ENCODE data around the gene LEF1. TPM values are rescaled to one million over a fixed set of nuclear protein-coding genes. Genes with fewer than 3 reads are reported as not detected.

LEF1 gene
- total and polyA plus RNA-seq, 2 of the 8 experiments (the other 6 are each of a cell fraction or from before 2014, with no cell fraction given) = 2.6 to 5.2 TPM

DNA sequence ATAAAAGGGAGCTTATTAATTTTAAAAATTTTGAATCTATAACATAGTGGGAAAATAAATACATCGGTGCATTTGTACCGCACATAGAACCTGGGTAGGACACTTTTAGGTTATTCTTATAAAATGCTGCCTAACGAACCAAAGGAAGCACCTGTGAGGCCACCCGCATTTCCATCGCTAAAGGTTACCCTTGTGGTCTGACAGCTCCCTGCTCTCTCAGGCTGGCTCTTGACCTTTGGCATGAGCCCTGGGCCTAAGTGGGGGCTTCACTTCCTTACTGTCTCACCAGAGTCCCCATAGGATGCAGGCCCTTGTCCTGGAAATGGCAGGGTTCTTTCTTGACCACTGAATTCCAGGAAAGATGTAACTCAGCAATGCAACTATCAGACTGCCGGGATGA is 133.0 kb downstream of the LEF1 start:
- Histone ChIP-seq H2AFZ (ENCODE audit: low read length) (no peak overlapping the region), H4K20me1 (replicated peaks in 1 of 2; ENCODE audit: control insufficient read depth in 1 of 2, insufficient read depth in 2 of 2, low read length in 2 of 2) (no peaks in the 10 kb centered on the region), H3K27ac (ENCODE audit: low read depth, low read length) (no peak overlapping the region), H2BK5ac (ENCODE audit: low read depth, low read length) (no peak overlapping the region), H3K56ac (replicated peaks; ENCODE audit: insufficient read length, low read depth, low read length) (no peak overlapping the region), H3K4me3 (ENCODE audit: extremely low read depth in 1 of 4, insufficient read depth in 2 of 4, low read depth in 3 of 4, low read length in 4 of 4) (no peak overlapping the region), H4K5ac (ENCODE audit: insufficient read length, low read depth, low read length) (no peak overlapping the region), H3K23ac (ENCODE audit: insufficient read length) (no peak overlapping the region), H2BK15ac (ENCODE audit: low read length) (no peak overlapping the region), H3K14ac (ENCODE audit: insufficient read length) (no peak overlapping the region), H2AK5ac (ENCODE audit: low read depth, low read length) (no peak overlapping the region), H3K9ac (replicated peaks in 1 of 4; ENCODE audit: extremely low read depth in 1 of 4, low read depth in 3 of 4, low read length in 3 of 4) (no peak overlapping the region), H3K23me2 (ENCODE audit: low read depth, low read length) (no peaks in the 10 kb centered on the region), H3K36me3 (ENCODE audit: control insufficient read depth in 2 of 4, insufficient read depth in 4 of 4, low read length in 3 of 4) (peaks cover 3 to 17% (median 9%) of the 10 kb centered on the region in 4 experiments; a peak in 6 of 8 replicates), H2BK12ac (ENCODE audit: low read depth, low read length) (no peak overlapping the region), H3K9me3 (ENCODE audit: insufficient read depth in 2 of 2, low read depth in 1 of 2, low read length in 1 of 2) (no peaks in the 10 kb centered on the region), H3K4me2 (ENCODE audit: insufficient read depth in 1 of 2, low read depth in 2 of 2, low read length in 2 of 2) (no peak overlapping the region), H4K8ac (ENCODE audit: extremely low read depth, insufficient read depth, low read length) (no peak overlapping the region), H4K91ac (replicated peaks; ENCODE audit: insufficient read length, low read length) (no peak overlapping the region), H3K27me3 (replicated peaks in 1 of 4; ENCODE audit: control insufficient read depth in 3 of 4, extremely low read depth in 1 of 4, insufficient read depth in 3 of 4, low read length in 3 of 4) (no peaks in the 10 kb centered on the region), H3K79me2 (ENCODE audit: control insufficient read depth in 1 of 2, insufficient read depth in 2 of 2, low read length in 2 of 2) (no peaks in the 10 kb centered on the region), H2BK120ac (replicated peaks; ENCODE audit: low read depth, low read length) (no peak overlapping the region), H3K4ac (replicated peaks; ENCODE audit: insufficient read length, low read depth, low read length) (no peak overlapping the region), H2BK20ac (ENCODE audit: low read length) (no peak overlapping the region), H3K18ac (ENCODE audit: extremely low read depth, low read length) (no peak overlapping the region), H3K4me1 (replicated peaks in 1 of 4; ENCODE audit: control insufficient read depth in 3 of 4, insufficient read depth in 4 of 4, low read length in 3 of 4) (no peaks in the 10 kb centered on the region), H3K79me1 (ENCODE audit: low read depth, low read length) (no peaks in the 10 kb centered on the region)
- no peak for FAIRE-seq
- ChIA-PET POLR2A (ENCODE audit: partially characterized antibody) (interaction anchor here (0.6 to 1.1 kb wide), 4 partner anchors 10 to 397 kb away, joined by 3 to 6 read pairs (median 3); partner anchors contain the start of gene HADH), CTCF (ENCODE audit: partially characterized antibody) (interaction anchor here (0.6 to 10.3 kb wide), 9 partner anchors 10 to 1350 kb away, joined by 3 to 119 read pairs (median 4); no protein-coding TSS in a partner anchor)
- no peak for DNase-seq (ENCODE audit: low read depth in 1 of 2, low spot score in 2 of 2)
- 93% methylated on average over 6 of the region's 6 CpGs; no CpG with 5 or more reads in 1 of the 2 experiments for WGBS, 2 experiments (ENCODE audit: extremely low coverage in 1 of 2, insufficient coverage in 1 of 2, insufficient read length in 1 of 2, insufficient replicate concordance in 2 of 2, low coverage in 1 of 2, low lambda C conversion rate in 2 of 2, missing lambda C conversion rate in 1 of 2)
- TF ChIP-seq SP1 (IDR thresholded peaks at IDR 0.05; ENCODE audit: low read depth, low read length) (no peak), NANOG (IDR thresholded peaks at IDR 0.05; ENCODE audit: insufficient read depth, low read depth, low read length, poor library complexity, severe bottlenecking) (no peak), YY1 (IDR thresholded peaks at IDR 0.05; ENCODE audit: low read depth, low read length) (no peak), NRF1 (IDR thresholded peaks at IDR 0.05; ENCODE audit: low read depth, low read length) (no peak), SRF (IDR thresholded peaks at IDR 0.05; ENCODE audit: low read depth, low read length) (no peak), GABPA (IDR thresholded peaks at IDR 0.05; ENCODE audit: borderline replicate concordance, insufficient read depth, low read length) (no peak), POLR2AphosphoS5 (IDR thresholded peaks at IDR 0.05; ENCODE audit: low read depth, low read length) (no peak), HDAC2 (IDR thresholded peaks at IDR 0.05; ENCODE audit: borderline replicate concordance in 1 of 2, low read depth in 2 of 2, low read length in 2 of 2) (no peak), RBBP5 (IDR thresholded peaks at IDR 0.05; ENCODE audit: borderline replicate concordance, low read depth, low read length) (no peak), RXRA (IDR thresholded peaks at IDR 0.05; ENCODE audit: insufficient read depth, low read depth, low read length) (no peak), SP4 (IDR thresholded peaks at IDR 0.05; ENCODE audit: low read length) (no peak)
- TF ChIP-seq, protein P1, sequence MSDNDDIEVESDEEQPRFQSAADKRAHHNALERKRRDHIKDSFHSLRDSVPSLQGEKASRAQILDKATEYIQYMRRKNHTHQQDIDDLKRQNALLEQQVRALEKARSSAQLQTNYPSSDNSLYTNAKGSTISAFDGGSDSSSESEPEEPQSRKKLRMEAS (IDR thresholded peaks at IDR 0.05) = no peak
- TF ChIP-seq, protein P2, sequence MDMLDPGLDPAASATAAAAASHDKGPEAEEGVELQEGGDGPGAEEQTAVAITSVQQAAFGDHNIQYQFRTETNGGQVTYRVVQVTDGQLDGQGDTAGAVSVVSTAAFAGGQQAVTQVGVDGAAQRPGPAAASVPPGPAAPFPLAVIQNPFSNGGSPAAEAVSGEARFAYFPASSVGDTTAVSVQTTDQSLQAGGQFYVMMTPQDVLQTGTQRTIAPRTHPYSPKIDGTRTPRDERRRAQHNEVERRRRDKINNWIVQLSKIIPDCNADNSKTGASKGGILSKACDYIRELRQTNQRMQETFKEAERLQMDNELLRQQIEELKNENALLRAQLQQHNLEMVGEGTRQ (IDR thresholded peaks at IDR 0.05; ENCODE audit: low read length) = no peak

Measured in H1 (cell line).